Right atrium auricular region (tissue), 2 donors: Measurements from ENCODE around the gene FAM163A. TPM values are rescaled to one million over a fixed set of nuclear protein-coding genes. Genes with fewer than 3 reads are reported as not detected.
"Not testable (repeated sequence)": the region's sequence is repeated elsewhere in the genome, so short reads cannot be mapped to it uniquely, and the experiment has no call there.

Experiments
- DNase-seq: peaks from one replicate; pipeline ENCODE4 v3.0.0-alpha.2; 2019; ENCODE audit warnings: low spot score
- H3K27ac ChIP-seq, 2 donors: fragments of 200-600 bp; sonication (generic); 1 replicate in 1 of 2; 2 replicates in 1 of 2; pipeline ENCODE4 v1.5.1; 2016 to 2019
- H3K27me3 ChIP-seq, 2 donors: fragments of 200-600 bp; sonication (generic); one replicate each; pipeline versions ENCODE4 v1.5.1 to v1.6.0; 2017 to 2019
- H3K36me3 ChIP-seq: fragments of 200-600 bp; sonication (generic); one replicate; pipeline ENCODE4 v1.5.1; 2016
- H3K4me1 ChIP-seq, 2 donors: fragments of 200-600 bp; sonication (generic); one replicate each; pipeline versions ENCODE4 v1.5.1 to v1.6.0; 2017 to 2019
- H3K4me3 ChIP-seq, 2 donors: fragments of 200-600 bp; sonication (generic); 1 replicate in 1 of 2; 2 replicates in 1 of 2; pipeline ENCODE4 v1.5.1; 2017 to 2019; ENCODE audit warnings: mild to moderate bottlenecking in 1 of 2, moderate library complexity in 1 of 2
- H3K9me3 ChIP-seq, 2 donors: fragments of 200-600 bp; sonication (generic); one replicate each; pipeline ENCODE4 v1.5.1; 2019
- total RNA-seq, 2 donors: library from RNA; depleted of rRNA; stranded (reverse); fragments of >200 nt; gene quantifications; one replicate each; pipeline ENCODE4 v1.1.0, GENCODE V29; 2016
- TF ChIP-seq, protein P1 (sequence below), 2 donors: fragments of 200-600 bp; sonication (generic); IDR thresholded peaks; one replicate each; pipeline ENCODE4 v1.5.1; 2019; ENCODE audit warnings: antibody characterized with exemption in 2 of 2

The FAM163A gene
- total RNA-seq, 2 donors from 2014 or later = not detected

DNA sequence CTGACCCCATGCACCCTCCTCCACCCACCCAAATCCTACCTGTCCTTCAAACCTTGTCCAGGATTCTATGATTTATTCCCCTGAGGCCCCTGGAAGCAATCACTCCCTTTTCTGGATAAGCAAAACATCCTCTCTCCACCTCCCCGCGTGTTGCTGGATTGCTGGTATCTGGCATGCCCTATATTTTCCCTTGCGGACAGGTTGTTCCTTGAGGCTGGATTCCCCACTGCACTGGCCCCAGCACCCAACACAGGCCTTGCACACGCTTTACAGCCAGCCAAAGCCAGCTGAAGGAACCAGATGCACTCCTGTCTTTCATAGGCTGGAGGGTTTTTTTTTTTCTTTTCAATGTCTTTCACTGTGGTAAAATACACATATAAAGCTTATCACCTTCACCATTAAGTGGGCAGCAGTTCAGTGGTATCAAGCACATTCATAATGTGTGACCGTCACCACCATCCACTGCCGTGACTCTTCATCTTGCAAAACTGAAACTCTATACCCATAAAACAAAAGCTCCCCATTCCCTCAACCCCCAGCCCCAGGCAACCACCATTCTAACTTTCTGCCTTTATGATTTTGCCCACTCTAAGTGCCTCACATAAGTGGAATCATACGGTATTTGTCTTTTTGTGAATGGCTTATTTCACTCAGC, 83.7 kb downstream of the FAM163A start:
- H3K4me1 ChIP-seq = peaks cover 0 to 4% of the 10 kb centered on the region in 2 donors
- H3K36me3 ChIP-seq = no peaks in the 10 kb centered on the region
- TF ChIP-seq, protein P1, sequence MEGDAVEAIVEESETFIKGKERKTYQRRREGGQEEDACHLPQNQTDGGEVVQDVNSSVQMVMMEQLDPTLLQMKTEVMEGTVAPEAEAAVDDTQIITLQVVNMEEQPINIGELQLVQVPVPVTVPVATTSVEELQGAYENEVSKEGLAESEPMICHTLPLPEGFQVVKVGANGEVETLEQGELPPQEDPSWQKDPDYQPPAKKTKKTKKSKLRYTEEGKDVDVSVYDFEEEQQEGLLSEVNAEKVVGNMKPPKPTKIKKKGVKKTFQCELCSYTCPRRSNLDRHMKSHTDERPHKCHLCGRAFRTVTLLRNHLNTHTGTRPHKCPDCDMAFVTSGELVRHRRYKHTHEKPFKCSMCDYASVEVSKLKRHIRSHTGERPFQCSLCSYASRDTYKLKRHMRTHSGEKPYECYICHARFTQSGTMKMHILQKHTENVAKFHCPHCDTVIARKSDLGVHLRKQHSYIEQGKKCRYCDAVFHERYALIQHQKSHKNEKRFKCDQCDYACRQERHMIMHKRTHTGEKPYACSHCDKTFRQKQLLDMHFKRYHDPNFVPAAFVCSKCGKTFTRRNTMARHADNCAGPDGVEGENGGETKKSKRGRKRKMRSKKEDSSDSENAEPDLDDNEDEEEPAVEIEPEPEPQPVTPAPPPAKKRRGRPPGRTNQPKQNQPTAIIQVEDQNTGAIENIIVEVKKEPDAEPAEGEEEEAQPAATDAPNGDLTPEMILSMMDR (IDR thresholded peaks at IDR 0.05) = no peak
- no peak overlapping the region for H3K4me3 ChIP-seq
- no peak overlapping the region for H3K27ac ChIP-seq
- H3K27me3 ChIP-seq = no peaks in the 10 kb centered on the region
- DNase-seq = no peak
- no peaks in the 10 kb centered on the region for H3K9me3 ChIP-seq

DNA sequence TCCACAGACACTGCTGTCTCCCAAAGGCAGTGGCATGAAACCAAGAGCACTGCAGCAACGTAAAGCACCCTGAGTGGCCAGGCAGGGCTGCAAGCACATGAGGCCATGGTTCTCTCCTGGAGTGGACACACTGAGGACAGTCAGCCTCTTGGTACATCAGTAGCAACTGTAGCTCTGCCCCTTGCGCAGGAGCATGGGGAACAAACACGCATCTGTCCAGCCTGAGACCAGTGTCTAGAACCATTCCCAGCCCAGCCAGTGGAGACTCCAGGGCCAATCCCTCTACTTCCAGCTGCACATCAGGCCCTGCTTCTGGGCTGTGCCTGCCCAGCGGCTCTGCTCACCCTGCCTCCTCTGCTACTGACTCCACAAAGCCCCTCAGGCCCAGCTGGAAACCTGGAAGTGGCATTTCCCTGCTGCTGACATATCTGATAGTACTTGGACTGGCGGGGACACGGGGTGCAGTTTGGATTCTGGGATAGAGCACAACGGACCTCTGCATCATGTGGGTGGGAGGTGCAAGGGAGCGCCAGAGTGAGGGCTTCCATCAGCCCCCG, 85.5 kb downstream of the FAM163A start:
- no peaks in the 10 kb centered on the region for H3K27me3 ChIP-seq
- no peak overlapping the region for H3K27ac ChIP-seq
- no peak for DNase-seq
- H3K9me3 ChIP-seq = no peaks in the 10 kb centered on the region
- no peak overlapping the region for H3K4me3 ChIP-seq
- TF ChIP-seq, protein P1 (IDR thresholded peaks at IDR 0.05) = no peak
- peaks cover 0 to 4% of the 10 kb centered on the region in 2 donors for H3K4me1 ChIP-seq
- H3K36me3 ChIP-seq = no peaks in the 10 kb centered on the region

DNA sequence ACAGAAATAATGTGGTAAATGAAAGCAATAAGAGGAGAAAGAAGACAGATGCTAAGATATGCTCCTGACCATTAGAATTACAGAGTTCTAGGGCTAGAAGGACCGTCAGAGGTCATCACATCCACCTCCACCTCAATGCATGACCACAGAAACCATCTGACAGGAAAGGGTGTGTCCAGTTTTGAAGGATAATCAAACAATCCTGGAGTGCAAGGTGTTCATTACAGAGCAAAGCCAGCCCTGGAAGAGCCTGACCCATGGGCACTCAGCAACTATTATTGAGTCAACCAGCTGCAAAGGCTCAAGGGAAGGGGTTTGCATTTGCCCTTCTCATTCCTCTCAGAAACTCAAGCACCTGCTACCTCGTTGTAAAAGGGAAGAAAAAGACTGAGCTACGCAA, 88.1 kb downstream of the FAM163A start:
- Histone ChIP-seq H3K36me3 (peaks cover 7% of the 10 kb centered on the region), H3K27ac (no peak overlapping the region), H3K4me3 (no peak overlapping the region), H3K27me3 (no peaks in the 10 kb centered on the region), H3K4me1 (no peaks in the 10 kb centered on the region), H3K9me3 (no peaks in the 10 kb centered on the region)
- TF ChIP-seq, protein P1 (IDR thresholded peaks at IDR 0.05) = no peak
- DNase-seq = no peak

DNA sequence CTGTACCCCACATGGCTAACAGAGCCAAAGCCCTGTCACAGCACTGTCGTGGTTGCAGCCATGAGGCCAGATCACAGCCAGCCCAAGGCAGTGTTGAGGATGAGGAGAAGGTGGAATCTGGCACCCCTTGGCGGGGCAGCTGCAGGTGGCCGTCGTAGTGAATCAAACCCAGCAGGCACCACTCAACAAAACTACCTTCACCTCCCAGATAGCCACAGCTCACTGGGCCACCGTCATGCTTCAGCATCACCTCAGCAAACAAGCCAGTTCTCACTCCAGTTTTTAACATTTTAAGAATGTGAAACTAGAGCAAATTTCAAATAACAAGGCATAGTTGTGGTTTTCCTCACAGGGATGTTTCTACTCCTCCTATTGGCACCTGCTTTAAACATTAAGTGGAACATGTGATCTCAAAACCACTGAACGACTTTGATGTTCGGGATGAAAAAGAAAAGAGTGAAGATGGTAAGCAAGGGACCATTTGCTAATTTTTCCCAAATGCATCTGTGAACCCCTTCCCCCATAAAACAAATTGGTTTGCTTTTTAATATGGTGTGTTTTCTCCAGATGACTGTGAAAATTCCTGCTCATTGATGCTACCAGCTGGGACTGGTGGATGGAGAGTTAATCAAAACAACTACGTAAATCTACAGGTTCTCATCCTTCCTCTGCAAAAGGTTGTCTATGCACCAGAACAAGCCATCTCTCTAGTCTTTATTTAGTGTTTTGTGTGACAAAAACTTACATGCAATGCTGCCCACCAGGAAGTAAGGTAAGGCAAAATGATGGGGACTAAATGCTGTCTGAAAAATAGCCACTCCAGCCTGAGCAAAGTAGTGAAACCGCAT, 89.0 kb downstream of the FAM163A start:
- no peak for DNase-seq
- Histone ChIP-seq H3K36me3 (peaks cover 9% of the 10 kb centered on the region), H3K9me3 (no peaks in the 10 kb centered on the region), H3K27me3 (no peaks in the 10 kb centered on the region), H3K4me3 (no peak overlapping the region), H3K4me1 (no peaks in the 10 kb centered on the region), H3K27ac (no peak overlapping the region)
- TF ChIP-seq, protein P1 (IDR thresholded peaks at IDR 0.05) = no peak

DNA sequence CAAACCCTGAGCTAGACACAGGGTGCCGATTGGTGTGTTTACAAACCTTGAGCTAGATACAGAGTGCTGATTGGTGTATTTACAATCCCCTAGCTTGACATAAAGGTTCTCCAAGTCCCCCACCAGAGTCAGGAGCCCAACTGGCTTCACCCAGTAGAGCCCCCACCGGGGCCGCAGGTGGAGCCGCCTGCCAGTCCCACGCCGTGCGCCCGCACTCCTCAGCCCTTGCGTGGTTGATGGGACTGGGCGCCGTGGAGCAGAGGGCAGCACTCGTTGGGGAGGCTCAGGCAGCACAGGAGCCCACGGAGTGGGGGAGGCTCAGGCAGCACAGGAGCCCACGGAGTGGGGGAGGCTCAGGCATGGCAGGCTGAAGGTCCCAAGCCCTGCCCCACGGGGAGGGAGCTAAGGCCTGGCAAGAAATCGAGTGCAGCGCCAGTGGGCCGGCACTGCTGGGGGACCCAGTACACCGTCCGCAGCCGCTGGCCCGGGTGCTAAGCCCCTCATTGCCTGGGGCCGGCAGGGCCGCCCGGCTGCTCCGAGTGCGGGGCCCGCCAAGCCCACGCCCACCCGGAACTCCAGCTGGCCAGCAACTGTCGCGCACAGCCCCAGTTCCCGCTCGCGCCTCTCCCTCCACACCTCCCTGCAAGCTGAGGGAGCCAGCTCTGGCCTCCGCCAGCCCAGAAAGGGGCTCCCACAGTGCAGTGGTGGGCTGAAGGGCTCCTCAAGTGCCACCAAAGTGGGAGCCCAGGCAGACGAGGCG, 93.8 kb downstream of the FAM163A start:
- not testable (repeated sequence) for H3K9me3 ChIP-seq, H3K36me3 ChIP-seq, H3K27ac ChIP-seq, H3K4me1 ChIP-seq, H3K27me3 ChIP-seq, DNase-seq, H3K4me3 ChIP-seq

DNA sequence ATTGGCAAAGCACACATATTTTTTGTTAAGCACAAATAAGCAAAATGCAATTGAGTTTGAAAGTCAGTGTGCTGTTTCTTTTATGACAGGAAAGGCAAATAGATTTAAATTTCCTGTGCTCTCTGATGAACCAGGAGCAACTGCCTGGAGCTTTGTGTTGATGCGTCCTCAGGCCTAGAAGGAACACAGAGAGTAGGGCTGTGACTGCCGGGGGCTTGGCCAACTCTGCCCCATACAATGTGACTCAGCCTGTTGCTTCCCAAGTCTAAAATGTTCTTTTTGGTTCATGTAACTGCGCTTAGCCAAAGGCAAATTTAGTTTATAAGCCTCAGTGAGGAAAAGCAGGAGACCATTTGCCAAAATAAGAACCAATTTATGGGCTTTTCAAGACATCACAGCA, 97.0 kb downstream of the FAM163A start:
- no peak overlapping the region for H3K27ac ChIP-seq
- H3K36me3 ChIP-seq = peaks cover 10% of the 10 kb centered on the region
- no peaks in the 10 kb centered on the region for H3K4me1 ChIP-seq
- TF ChIP-seq, protein P1 (IDR thresholded peaks at IDR 0.05) = no peak
- DNase-seq = no peak
- H3K9me3 ChIP-seq = no peaks in the 10 kb centered on the region
- H3K27me3 ChIP-seq = no peaks in the 10 kb centered on the region
- H3K4me3 ChIP-seq = no peak overlapping the region
